ENCODE results near the gene RAB29.

DNA sequence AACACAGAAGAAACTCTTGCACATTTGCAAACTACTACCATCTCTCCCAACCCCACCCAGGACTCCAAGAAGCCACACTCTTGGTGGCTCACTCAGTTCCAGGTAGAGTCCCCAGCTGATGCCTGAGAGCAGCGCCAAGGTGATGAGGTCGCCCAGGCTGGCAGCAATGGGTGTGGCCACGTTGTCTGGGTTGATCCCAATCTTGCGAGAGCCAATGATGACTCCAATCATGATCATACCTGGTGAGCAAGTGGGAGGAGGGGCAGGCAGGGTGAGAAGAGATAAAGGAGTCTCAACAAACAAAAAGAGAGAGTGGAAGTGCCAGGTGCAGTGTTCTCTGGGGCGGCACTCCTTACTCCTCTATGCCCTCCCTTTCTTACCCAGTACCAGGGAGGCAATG, 23.3 kb upstream of the RAB29 start:
- TF ChIP-seq, protein P1, sequence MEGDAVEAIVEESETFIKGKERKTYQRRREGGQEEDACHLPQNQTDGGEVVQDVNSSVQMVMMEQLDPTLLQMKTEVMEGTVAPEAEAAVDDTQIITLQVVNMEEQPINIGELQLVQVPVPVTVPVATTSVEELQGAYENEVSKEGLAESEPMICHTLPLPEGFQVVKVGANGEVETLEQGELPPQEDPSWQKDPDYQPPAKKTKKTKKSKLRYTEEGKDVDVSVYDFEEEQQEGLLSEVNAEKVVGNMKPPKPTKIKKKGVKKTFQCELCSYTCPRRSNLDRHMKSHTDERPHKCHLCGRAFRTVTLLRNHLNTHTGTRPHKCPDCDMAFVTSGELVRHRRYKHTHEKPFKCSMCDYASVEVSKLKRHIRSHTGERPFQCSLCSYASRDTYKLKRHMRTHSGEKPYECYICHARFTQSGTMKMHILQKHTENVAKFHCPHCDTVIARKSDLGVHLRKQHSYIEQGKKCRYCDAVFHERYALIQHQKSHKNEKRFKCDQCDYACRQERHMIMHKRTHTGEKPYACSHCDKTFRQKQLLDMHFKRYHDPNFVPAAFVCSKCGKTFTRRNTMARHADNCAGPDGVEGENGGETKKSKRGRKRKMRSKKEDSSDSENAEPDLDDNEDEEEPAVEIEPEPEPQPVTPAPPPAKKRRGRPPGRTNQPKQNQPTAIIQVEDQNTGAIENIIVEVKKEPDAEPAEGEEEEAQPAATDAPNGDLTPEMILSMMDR (IDR thresholded peaks at IDR 0.05): no peak
- no peak for TF ChIP-seq ZFX (IDR thresholded peaks at IDR 0.05; ENCODE audit: borderline replicate concordance)

All from 22Rv1 (cell line).